A673 (cell line): Measurements from ENCODE around the gene NPFFR2.

ENCODE experiments used
- EZH2 ChIP-seq: fragments of 200-600 bp; sonication (generic); IDR thresholded peaks from 2 replicates; pipeline ENCODE4 v1.6.1; 2017; ENCODE audit warnings: borderline replicate concordance, low read depth, mild to moderate bottlenecking, mixed read lengths, antibody characterized with exemption, low read length; ENCODE audit not compliant: poor library complexity, severe bottlenecking
- TF ChIP-seq, protein P1 (sequence below): fragments of 300-800, 200-600 bp; sonication (generic); conservative IDR thresholded peaks from 2 replicates; pipeline ENCODE4 v1.5.1; 2017; ENCODE audit warnings: low read depth, mild to moderate bottlenecking, antibody characterized with exemption, low read length, moderate library complexity, mixed read lengths

DNA sequence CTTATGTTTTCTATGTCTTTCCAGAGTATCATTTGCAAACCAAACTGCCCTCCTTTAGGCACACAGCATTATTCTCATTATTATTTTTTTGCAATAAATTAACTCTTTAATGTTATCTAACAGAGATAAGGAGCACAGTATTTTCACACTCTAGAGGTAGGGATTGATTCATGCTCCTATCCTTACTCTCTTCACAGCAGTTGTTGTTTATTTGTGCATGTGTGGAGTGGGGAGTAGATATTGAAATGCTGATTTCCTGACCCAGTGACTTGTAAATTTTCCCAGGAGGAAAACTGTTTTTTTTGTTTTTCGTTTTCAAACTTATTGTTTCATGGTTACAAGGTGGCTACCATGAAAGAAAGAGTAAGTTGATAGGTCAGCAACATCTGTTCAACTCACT, 140.0 kb downstream of the NPFFR2 start:
- TF ChIP-seq, protein P1, sequence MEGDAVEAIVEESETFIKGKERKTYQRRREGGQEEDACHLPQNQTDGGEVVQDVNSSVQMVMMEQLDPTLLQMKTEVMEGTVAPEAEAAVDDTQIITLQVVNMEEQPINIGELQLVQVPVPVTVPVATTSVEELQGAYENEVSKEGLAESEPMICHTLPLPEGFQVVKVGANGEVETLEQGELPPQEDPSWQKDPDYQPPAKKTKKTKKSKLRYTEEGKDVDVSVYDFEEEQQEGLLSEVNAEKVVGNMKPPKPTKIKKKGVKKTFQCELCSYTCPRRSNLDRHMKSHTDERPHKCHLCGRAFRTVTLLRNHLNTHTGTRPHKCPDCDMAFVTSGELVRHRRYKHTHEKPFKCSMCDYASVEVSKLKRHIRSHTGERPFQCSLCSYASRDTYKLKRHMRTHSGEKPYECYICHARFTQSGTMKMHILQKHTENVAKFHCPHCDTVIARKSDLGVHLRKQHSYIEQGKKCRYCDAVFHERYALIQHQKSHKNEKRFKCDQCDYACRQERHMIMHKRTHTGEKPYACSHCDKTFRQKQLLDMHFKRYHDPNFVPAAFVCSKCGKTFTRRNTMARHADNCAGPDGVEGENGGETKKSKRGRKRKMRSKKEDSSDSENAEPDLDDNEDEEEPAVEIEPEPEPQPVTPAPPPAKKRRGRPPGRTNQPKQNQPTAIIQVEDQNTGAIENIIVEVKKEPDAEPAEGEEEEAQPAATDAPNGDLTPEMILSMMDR, result no peak
- no peak for TF ChIP-seq EZH2
